ENCODE results near the gene KLF11. TPM values are rescaled to one million over a fixed set of nuclear protein-coding genes. Genes with fewer than 3 reads are reported as not detected.
"Not testable (repeated sequence)": the region's sequence is repeated elsewhere in the genome, so short reads cannot be mapped to it uniquely, and the experiment has no call there.

The KLF11 gene
- total RNA-seq, 3 donors from 2014 or later: 22.0 to 27.5 (median 22.2) TPM

DNA sequence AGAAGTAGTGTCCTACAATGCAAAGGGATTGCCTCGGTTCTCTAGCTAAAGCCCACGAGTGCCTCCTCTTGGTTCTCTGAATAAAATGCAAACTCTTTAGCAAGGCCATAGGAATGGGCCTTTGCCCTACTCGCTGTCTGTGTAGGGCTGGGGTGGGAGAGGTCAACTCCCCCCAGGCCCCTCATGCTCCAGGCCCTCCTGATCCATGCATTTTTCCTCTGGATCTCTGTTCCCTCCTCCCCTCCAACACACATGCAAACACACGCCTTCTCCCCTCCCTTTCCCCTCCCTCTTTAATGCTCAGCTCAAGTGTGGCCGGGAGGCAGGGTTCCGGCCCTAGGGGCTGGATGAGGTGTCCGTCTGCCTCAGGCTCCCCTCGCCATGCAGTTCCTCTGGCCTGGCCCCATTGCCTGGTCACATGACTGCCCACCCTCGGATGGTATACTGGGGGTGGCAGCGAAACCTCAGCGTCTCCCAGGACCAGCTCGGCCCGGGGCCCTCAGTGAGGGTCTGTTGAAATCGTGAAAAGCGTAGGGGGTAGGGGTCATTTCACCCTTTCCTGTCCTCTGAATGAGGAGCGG is 14.9 kb upstream of the KLF11 start:
- H3K27me3 ChIP-seq: no peaks in the 10 kb centered on the region
- H3K36me3 ChIP-seq: no peaks in the 10 kb centered on the region
- H3K4me3 ChIP-seq: no peak overlapping the region
- no peaks in the 10 kb centered on the region for H3K9me3 ChIP-seq
- intact Hi-C loops (cut with DNase I; ENCODE audit: low total_unique reads): no loop called here
- no peaks in the 10 kb centered on the region for H3K4me1 ChIP-seq
- no peak for TF ChIP-seq POLR2AphosphoS5 (IDR thresholded peaks at IDR 0.05)
- TF ChIP-seq, protein P1, sequence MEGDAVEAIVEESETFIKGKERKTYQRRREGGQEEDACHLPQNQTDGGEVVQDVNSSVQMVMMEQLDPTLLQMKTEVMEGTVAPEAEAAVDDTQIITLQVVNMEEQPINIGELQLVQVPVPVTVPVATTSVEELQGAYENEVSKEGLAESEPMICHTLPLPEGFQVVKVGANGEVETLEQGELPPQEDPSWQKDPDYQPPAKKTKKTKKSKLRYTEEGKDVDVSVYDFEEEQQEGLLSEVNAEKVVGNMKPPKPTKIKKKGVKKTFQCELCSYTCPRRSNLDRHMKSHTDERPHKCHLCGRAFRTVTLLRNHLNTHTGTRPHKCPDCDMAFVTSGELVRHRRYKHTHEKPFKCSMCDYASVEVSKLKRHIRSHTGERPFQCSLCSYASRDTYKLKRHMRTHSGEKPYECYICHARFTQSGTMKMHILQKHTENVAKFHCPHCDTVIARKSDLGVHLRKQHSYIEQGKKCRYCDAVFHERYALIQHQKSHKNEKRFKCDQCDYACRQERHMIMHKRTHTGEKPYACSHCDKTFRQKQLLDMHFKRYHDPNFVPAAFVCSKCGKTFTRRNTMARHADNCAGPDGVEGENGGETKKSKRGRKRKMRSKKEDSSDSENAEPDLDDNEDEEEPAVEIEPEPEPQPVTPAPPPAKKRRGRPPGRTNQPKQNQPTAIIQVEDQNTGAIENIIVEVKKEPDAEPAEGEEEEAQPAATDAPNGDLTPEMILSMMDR (IDR thresholded peaks at IDR 0.05): no peak
- no peak for TF ChIP-seq POLR2A (IDR thresholded peaks at IDR 0.05)
- H3K27ac ChIP-seq: peak overlapping the region in 1 of 2 donors; percentile 48
- DNase-seq (ENCODE audit: low spot score in 2 of 2): no peak

DNA sequence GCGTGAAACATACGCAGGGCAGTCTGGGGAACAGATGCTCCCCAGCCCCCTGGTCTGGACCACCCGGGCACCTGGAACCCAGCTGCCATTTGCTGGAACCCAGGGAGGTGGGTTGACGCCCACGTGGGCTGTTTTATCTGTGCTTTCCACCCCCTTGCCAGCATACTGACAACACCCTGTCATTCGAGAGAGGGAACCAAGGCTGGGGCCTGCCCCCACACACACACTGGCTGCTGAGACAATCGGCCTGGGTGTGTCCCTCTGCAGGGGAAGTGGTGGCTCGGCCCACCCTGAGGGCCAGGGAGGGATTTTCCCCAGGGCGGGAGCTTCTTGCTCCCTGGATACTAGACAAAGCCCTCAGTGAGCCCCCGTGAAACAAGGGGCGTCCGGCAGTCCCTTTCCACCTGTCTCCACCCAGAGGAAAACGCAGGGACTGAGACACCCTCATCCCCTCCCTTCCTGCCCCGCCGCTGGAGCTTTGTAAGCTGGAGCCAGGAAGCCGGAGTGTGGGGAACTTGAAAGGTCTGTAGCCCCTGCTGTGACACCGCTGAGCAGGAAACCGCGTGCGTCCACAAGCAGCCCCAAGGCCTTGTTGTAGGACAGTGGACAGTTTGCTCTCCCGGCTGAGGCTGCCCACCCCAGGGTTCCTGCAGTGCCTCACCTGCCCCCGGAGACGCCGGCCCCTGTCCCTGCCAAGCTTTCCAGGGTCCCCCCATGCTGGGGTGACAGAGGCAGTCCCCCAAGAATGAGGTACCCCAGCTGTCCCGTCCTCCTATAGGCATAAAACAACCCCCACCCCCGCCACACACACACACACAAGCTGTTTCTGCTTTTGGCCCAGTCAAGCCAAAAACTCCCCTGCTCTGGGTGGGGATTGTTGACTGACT is 14.1 kb upstream of the KLF11 start:
- H3K4me1 ChIP-seq: no peaks in the 10 kb centered on the region
- no peaks in the 10 kb centered on the region for H3K9me3 ChIP-seq
- H3K36me3 ChIP-seq: no peaks in the 10 kb centered on the region
- no peak for TF ChIP-seq POLR2A (IDR thresholded peaks at IDR 0.05)
- peak overlapping the region in 2 of 3 donors; percentile 3 to 12 for H3K4me3 ChIP-seq
- intact Hi-C loops (cut with DNase I; ENCODE audit: low total_unique reads): no loop called here
- H3K27me3 ChIP-seq: no peaks in the 10 kb centered on the region
- no peak for DNase-seq (ENCODE audit: low spot score in 2 of 2)
- H3K27ac ChIP-seq: peak overlapping the region in 1 of 2 donors; percentile 48

- Histone ChIP-seq H3K9me3 (no peaks in the 10 kb centered on the region), H3K4me3 (peak overlapping the region in 1 of 3 donors; percentile 12), H3K27ac (no peak overlapping the region), H3K4me1 (no peaks in the 10 kb centered on the region), H3K27me3 (no peaks in the 10 kb centered on the region), H3K36me3 (no peaks in the 10 kb centered on the region)
- no peak for DNase-seq (ENCODE audit: low spot score in 2 of 2)
- intact Hi-C loops (cut with DNase I; ENCODE audit: low total_unique reads): no loop called here
- no peak for TF ChIP-seq POLR2AphosphoS5 (IDR thresholded peaks at IDR 0.05)
- TF ChIP-seq, protein P1 (IDR thresholded peaks at IDR 0.05): no peak
- no peak for TF ChIP-seq POLR2A (IDR thresholded peaks at IDR 0.05)
Measured at GRCh38 chr2:10029875-10030223, 13.5 kb upstream of the KLF11 start.

DNA sequence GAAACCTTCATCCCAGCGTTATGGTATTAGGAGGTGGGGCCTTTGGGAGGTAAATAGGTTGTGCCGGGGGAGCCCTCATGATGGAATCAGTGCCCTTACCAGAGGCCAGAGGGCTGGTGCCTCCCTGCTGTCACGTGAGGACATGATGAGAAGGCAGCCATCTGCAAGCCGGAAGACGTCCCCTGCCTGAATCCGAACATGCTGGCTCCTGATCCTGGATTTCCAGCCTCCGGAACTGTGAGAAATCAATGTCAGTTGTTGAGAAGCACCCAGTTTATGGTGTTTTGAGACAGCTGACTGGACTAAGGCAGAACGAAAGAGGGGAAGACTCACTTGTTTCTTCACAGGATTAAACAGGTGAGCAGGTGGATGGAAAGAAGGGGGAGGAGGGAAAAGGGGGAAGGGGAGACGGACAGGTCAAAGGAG is 13.0 kb upstream of the KLF11 start:
- H3K4me1 ChIP-seq: no peaks in the 10 kb centered on the region
- no peaks in the 10 kb centered on the region for H3K36me3 ChIP-seq
- H3K4me3 ChIP-seq: peak overlapping the region in 1 of 3 donors; percentile 12
- no peaks in the 10 kb centered on the region for H3K27me3 ChIP-seq
- intact Hi-C loops (cut with DNase I; ENCODE audit: low total_unique reads): no loop called here
- DNase-seq (ENCODE audit: low spot score in 2 of 2): no peak
- TF ChIP-seq POLR2A (IDR thresholded peaks at IDR 0.05): no peak
- no peak for TF ChIP-seq POLR2AphosphoS5 (IDR thresholded peaks at IDR 0.05)
- TF ChIP-seq, protein P1 (IDR thresholded peaks at IDR 0.05): no peak
- no peak overlapping the region for H3K27ac ChIP-seq
- no peaks in the 10 kb centered on the region for H3K9me3 ChIP-seq

- intact Hi-C loops (cut with DNase I; ENCODE audit: low total_unique reads); H3K9me3 ChIP-seq; H3K36me3 ChIP-seq; H3K4me1 ChIP-seq; H3K27ac ChIP-seq; H3K27me3 ChIP-seq; DNase-seq (ENCODE audit: low spot score in 2 of 2): not testable (repeated sequence)
- H3K4me3 ChIP-seq: peak overlapping the region in 1 of 3 donors; percentile 6
Measured at GRCh38 chr2:10030798-10031197, 12.6 kb upstream of the KLF11 start.

All from breast epithelium (tissue), 4 donors.